ENCODE data around the gene NRG3. TPM values are rescaled to one million over a fixed set of nuclear protein-coding genes. Genes with fewer than 3 reads are reported as not detected.

Gene NRG3
- total and polyA plus RNA-seq, 8 donors = 0.14 to 0.59 (median 0.25) TPM; not detected in 2

- no peak for TF ChIP-seq CTCF (IDR thresholded peaks at IDR 0.05)
- no peak for FAIRE-seq
- intact Hi-C loops (cut with DNase I) = no loop called here
Measured at GRCh38 chr10:82856957-82857613, 982.1 kb downstream of the NRG3 start.

GRCh38 chr10:82861889-82862288, 986.9 kb downstream of the NRG3 start:
- WGBS, 2 donors = 77 to 97% methylated on average over 2 of the region's 2 CpGs
- H3K4me1 ChIP-seq = no peaks in the 10 kb centered on the region
- H3K36me3 ChIP-seq = no peaks in the 10 kb centered on the region
- no peak for DNase-seq
- H3K9me3 ChIP-seq = no peaks in the 10 kb centered on the region
- no peak for ATAC-seq
- no peak overlapping the region for H3K27ac ChIP-seq
- H3K4me3 ChIP-seq = no peak overlapping the region
- H3K27me3 ChIP-seq = no peaks in the 10 kb centered on the region
- no peak for TF ChIP-seq CTCF (IDR thresholded peaks at IDR 0.05)
- no peak for FAIRE-seq
- intact Hi-C loops (cut with DNase I) = no loop called here

More at GRCh38 chr10:82856957-82857613, 982.1 kb downstream of the NRG3 start:
- no peak overlapping the region for H3K27ac ChIP-seq
- H3K9me3 ChIP-seq = no peaks in the 10 kb centered on the region
- H3K27me3 ChIP-seq = no peaks in the 10 kb centered on the region
- no peak overlapping the region for H3K4me3 ChIP-seq
- H3K36me3 ChIP-seq = no peaks in the 10 kb centered on the region
- ATAC-seq (no peak), DNase-seq (no peak)
- WGBS, 2 donors = 61 to 64% methylated on average over 3 of the region's 3 CpGs
- H3K4me1 ChIP-seq = no peaks in the 10 kb centered on the region

- DNase-seq (no peak), FAIRE-seq (no peak)
Measured at GRCh38 chr10:82865366-82865765, 990.4 kb downstream of the NRG3 start.

GRCh38 chr10:82866424-82867020, 991.5 kb downstream of the NRG3 start:
- no peak for DNase-seq
- 75% methylated on average over 6 of the region's 6 CpGs for WGBS, 2 donors

More at GRCh38 chr10:82865366-82865765, 990.4 kb downstream of the NRG3 start:
- TF ChIP-seq CTCF (IDR thresholded peaks at IDR 0.05) = no peak
- no peak overlapping the region for H3K27ac ChIP-seq
- H3K9me3 ChIP-seq = no peaks in the 10 kb centered on the region
- H3K4me3 ChIP-seq = no peak overlapping the region
- H3K27me3 ChIP-seq = no peaks in the 10 kb centered on the region
- no peaks in the 10 kb centered on the region for H3K36me3 ChIP-seq
- WGBS, 2 donors = 29 to 48% methylated on average over 1 of the region's 1 CpG
- no peaks in the 10 kb centered on the region for H3K4me1 ChIP-seq
- intact Hi-C loops (cut with DNase I) = no loop called here
- no peak for ATAC-seq

More at GRCh38 chr10:82866424-82867020, 991.5 kb downstream of the NRG3 start:
- intact Hi-C loops (cut with DNase I) = no loop called here
- Histone ChIP-seq H3K4me3 (no peak overlapping the region), H3K36me3 (no peaks in the 10 kb centered on the region), H3K4me1 (no peaks in the 10 kb centered on the region), H3K9me3 (no peaks in the 10 kb centered on the region), H3K27me3 (no peaks in the 10 kb centered on the region), H3K27ac (no peak overlapping the region)
- ATAC-seq (no peak), FAIRE-seq (no peak)
- no peak for TF ChIP-seq CTCF (IDR thresholded peaks at IDR 0.05)
